ENCODE measurements around the gene ARHGEF7.
"Not testable (repeated sequence)": the region's sequence is repeated elsewhere in the genome, so short reads cannot be mapped to it uniquely, and the experiment has no call there.

Gene ARHGEF7

GRCh38 chr13:111074826-111075225 lies 40.3 kb upstream of the ARHGEF7 start:
- DNase-seq: no peak
- H3K9me3 ChIP-seq (ENCODE audit: severe bottlenecking): peaks cover 33% of the 10 kb centered on the region
- H3K4me3 ChIP-seq (ENCODE audit: low read depth, low read length): no peak overlapping the region
- no peak overlapping the region for H3K27ac ChIP-seq
- no peak for TF ChIP-seq CTCF (IDR thresholded peaks at IDR 0.05; ENCODE audit: low read depth, low read length)
- no peaks in the 10 kb centered on the region for H3K36me3 ChIP-seq
- H3K27me3 ChIP-seq (ENCODE audit: insufficient read depth, low read depth, severe bottlenecking): peaks cover 77% of the 10 kb centered on the region

DNA sequence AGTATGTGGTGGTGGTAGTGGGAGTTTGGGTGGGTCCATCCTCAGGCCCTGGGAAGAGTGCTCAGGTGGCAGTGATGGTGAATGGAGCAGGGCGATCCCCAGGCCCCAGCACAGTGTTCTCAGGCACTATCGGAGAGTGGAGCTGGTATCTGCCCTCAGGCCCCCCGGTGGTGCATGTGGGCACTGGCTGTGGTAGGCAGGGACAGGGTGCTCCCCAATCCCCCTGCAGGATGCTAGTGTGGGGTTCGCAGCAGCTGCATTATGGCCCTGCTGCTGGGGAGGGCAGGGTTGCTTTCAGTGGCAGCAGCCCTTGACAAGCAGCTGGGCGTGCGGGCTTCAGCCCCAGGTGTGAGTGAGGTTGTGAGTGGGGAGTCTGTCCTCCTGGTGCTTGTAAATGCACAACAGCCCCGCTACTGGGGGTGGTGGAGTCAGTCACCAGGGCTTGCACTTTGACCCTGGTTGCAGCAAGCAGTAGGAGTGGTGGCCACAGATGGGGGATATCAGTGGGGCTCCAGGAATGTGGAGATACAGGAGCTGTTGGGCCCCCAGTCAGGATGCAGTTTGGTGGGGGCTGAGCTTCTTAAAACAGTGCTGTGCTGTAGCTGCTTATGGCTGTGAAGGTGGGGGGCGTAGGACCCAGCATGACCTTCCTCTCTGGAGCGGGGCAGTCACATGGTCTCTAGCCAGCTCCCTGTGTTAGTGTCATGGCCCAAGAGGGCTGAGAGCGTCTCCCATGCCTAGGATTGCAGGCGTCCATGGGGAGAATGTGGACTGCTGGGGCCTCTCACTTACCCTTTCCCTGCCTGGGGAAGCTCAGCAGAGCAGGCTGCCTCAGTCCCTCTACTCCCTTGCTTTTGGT lies 38.7 kb upstream of the ARHGEF7 start:
- H3K27me3 ChIP-seq (ENCODE audit: insufficient read depth, low read depth, severe bottlenecking): peaks cover 81% of the 10 kb centered on the region
- peaks cover 29% of the 10 kb centered on the region for H3K9me3 ChIP-seq (ENCODE audit: severe bottlenecking)
- no peak overlapping the region for H3K27ac ChIP-seq
- DNase-seq: no peak
- TF ChIP-seq CTCF (IDR thresholded peaks at IDR 0.05; ENCODE audit: low read depth, low read length): no peak
- H3K4me3 ChIP-seq (ENCODE audit: low read depth, low read length): no peak overlapping the region
- no peaks in the 10 kb centered on the region for H3K36me3 ChIP-seq

DNA sequence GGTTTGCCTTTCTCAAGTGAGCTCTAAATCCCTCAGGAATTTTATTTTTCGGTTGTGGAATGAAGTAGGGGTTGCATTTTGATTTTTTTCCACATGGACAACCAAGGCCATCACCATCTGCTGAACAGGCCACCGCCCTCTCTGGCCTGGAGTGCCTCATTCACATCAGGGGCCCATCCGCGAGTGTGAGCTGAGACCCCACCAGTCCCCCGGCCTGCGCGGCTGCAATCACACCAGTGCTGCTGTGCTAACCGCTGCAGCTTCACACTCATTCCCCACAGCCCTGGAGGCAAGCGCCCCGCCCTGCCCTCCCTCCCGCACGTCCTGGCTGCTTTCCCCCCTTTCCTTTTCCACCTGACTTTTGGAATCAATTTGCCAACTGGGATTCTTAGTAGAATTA lies 35.7 kb upstream of the ARHGEF7 start:
- Histone ChIP-seq H3K27me3 (ENCODE audit: insufficient read depth, low read depth, severe bottlenecking) (peaks cover 83% of the 10 kb centered on the region), H3K36me3 (no peaks in the 10 kb centered on the region), H3K9me3 (ENCODE audit: severe bottlenecking) (peaks cover 24% of the 10 kb centered on the region), H3K4me3 (ENCODE audit: low read depth, low read length) (no peak overlapping the region), H3K27ac (no peak overlapping the region)
- no peak for TF ChIP-seq CTCF (IDR thresholded peaks at IDR 0.05; ENCODE audit: low read depth, low read length)
- DNase-seq: no peak

DNA sequence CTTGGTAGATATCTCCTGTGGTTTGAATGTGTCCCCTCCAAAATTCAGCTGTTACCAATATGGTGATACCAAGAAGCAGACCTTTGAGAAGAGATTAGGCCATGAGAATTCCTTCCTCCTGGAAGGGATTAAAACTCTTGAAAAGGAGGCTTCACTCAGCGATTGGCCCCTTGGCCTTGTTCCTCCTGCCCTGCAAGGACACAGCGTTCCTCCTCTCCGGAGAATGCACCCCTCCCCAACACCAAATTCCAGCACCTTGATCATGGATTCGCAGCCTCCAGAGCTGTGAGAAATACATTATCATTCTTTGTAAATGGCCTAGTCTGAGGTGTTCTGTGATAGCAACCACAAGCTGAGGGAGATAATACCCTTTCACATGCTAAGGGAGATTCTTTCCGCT lies 34.5 kb upstream of the ARHGEF7 start:
- H3K36me3 ChIP-seq: no peaks in the 10 kb centered on the region
- TF ChIP-seq CTCF (IDR thresholded peaks at IDR 0.05; ENCODE audit: low read depth, low read length): no peak
- H3K4me3 ChIP-seq (ENCODE audit: low read depth, low read length): no peak overlapping the region
- H3K27me3 ChIP-seq (ENCODE audit: insufficient read depth, low read depth, severe bottlenecking): peaks cover 89% of the 10 kb centered on the region
- H3K9me3 ChIP-seq (ENCODE audit: severe bottlenecking): peaks cover 18% of the 10 kb centered on the region
- DNase-seq: no peak
- H3K27ac ChIP-seq: no peak overlapping the region

GRCh38 chr13:111082240-111082639 lies 32.9 kb upstream of the ARHGEF7 start:
- Histone ChIP-seq H3K36me3 (no peaks in the 10 kb centered on the region), H3K9me3 (ENCODE audit: severe bottlenecking) (peaks cover 15% of the 10 kb centered on the region), H3K27me3 (ENCODE audit: insufficient read depth, low read depth, severe bottlenecking) (peaks cover 91% of the 10 kb centered on the region), H3K4me3 (ENCODE audit: low read depth, low read length) (no peak overlapping the region), H3K27ac (no peak overlapping the region)
- TF ChIP-seq CTCF (IDR thresholded peaks at IDR 0.05; ENCODE audit: low read depth, low read length): no peak
- no peak for DNase-seq

GRCh38 chr13:111082769-111083168 lies 32.3 kb upstream of the ARHGEF7 start:
- H3K27me3 ChIP-seq (ENCODE audit: insufficient read depth, low read depth, severe bottlenecking): peaks cover 91% of the 10 kb centered on the region
- not testable (repeated sequence) for DNase-seq; H3K36me3 ChIP-seq; H3K27ac ChIP-seq; H3K4me3 ChIP-seq (ENCODE audit: low read depth, low read length)
- peaks cover 15% of the 10 kb centered on the region for H3K9me3 ChIP-seq (ENCODE audit: severe bottlenecking)

DNA sequence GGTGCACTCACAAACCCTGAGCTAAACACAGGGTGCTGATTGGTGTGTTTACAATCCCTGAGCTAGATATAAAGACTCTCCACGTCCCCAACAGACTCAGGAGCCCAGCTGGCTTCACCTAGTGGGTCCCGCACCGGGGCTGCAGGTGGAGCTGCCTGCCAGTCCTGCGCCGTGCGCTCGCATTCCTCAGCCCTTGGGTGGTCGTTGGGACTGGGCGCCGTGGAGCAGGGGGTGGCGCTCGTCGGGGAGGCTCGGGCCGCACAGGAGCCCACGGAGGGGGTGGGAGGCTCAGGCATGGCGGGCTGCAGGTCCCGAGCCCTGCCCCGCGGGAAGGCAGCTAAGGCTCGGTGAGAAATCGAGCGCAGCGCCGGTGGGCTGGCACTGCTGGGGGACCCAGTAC lies 31.4 kb upstream of the ARHGEF7 start:
- DNase-seq; H3K4me3 ChIP-seq (ENCODE audit: low read depth, low read length); H3K36me3 ChIP-seq; H3K27ac ChIP-seq: not testable (repeated sequence)
- Histone ChIP-seq H3K9me3 (ENCODE audit: severe bottlenecking) (peaks cover 15% of the 10 kb centered on the region), H3K27me3 (ENCODE audit: insufficient read depth, low read depth, severe bottlenecking) (peaks cover 91% of the 10 kb centered on the region)

All from WERI-Rb-1 (cell line).